ENCODE data around the gene CDKN1A.

DNA sequence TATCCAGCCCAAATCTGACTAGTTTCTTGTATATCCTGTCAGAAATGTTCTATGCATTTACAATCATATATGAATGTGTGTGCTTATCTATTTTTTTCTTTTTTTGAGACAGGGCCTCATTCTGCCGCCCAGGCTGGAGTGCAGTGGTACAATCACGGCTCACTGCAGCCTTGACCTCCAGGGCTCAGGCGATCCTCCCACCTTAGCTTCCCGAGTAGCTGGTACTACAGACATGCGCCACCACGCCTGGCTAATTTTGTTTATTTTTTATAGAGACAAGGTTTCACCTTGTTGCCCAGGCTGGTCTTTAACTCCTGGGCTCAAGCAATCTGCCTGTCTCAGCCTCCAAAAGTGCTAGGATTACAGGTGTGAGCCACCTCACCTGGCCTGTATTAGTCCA is 16.1 kb downstream of the CDKN1A start:
- TF ChIP-seq POLR2A (IDR thresholded peaks at IDR 0.05): no peak
- TF ChIP-seq, protein P1, sequence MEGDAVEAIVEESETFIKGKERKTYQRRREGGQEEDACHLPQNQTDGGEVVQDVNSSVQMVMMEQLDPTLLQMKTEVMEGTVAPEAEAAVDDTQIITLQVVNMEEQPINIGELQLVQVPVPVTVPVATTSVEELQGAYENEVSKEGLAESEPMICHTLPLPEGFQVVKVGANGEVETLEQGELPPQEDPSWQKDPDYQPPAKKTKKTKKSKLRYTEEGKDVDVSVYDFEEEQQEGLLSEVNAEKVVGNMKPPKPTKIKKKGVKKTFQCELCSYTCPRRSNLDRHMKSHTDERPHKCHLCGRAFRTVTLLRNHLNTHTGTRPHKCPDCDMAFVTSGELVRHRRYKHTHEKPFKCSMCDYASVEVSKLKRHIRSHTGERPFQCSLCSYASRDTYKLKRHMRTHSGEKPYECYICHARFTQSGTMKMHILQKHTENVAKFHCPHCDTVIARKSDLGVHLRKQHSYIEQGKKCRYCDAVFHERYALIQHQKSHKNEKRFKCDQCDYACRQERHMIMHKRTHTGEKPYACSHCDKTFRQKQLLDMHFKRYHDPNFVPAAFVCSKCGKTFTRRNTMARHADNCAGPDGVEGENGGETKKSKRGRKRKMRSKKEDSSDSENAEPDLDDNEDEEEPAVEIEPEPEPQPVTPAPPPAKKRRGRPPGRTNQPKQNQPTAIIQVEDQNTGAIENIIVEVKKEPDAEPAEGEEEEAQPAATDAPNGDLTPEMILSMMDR (IDR thresholded peaks at IDR 0.05): no peak
